CD14-positive monocyte (primary cell): ENCODE measurements around the gene CD247. TPM values are rescaled to one million over a fixed set of nuclear protein-coding genes. Genes with fewer than 3 reads are reported as not detected.
A peak's percentile ranks its signal among the peaks of the same experiment; 100 is the strongest.

ENCODE experiments used
- DNase-seq, 3 donors: peaks; one replicate each; pipeline ENCODE4 v3.0.0-alpha.2; 2011 to 2022
- H2AFZ ChIP-seq: 2 replicates; pipeline ENCODE4 v1.6.0; 2012; ENCODE audit warnings: mild to moderate bottlenecking, low read depth, low read length, inconsistent platforms; ENCODE audit not compliant: insufficient read depth, poor library complexity, severe bottlenecking
- H3K27ac ChIP-seq, 2 donors: 1 replicate in 1 of 2; 2 replicates in 1 of 2; pipeline ENCODE4 v1.5.1; 2012 to 2013; ENCODE audit warnings: low read length in 2 of 2, control low read depth in 1 of 2, inconsistent platforms in 1 of 2, low read depth in 1 of 2, mild to moderate bottlenecking in 1 of 2
- H3K27me3 ChIP-seq, 2 donors: one replicate each; pipeline versions ENCODE4 v1.6.0 to v1.6.1; 2011 to 2013; ENCODE audit warnings: low read length in 2 of 2; ENCODE audit not compliant: control insufficient read depth in 2 of 2, insufficient read depth in 2 of 2
- H3K36me3 ChIP-seq, 2 donors: replicated peaks in 1 of 2; 1 replicate in 1 of 2; 2 replicates in 1 of 2; pipeline versions ENCODE4 v1.5.1 to v1.6.1; 2012 to 2013; ENCODE audit warnings: low read length in 2 of 2, control low read depth in 1 of 2, inconsistent platforms in 1 of 2, mild to moderate bottlenecking in 1 of 2; ENCODE audit not compliant: insufficient read depth in 2 of 2, control insufficient read depth in 1 of 2
- H3K4me1 ChIP-seq, 2 donors: 1 replicate in 1 of 2; 2 replicates in 1 of 2; pipeline versions ENCODE4 v1.5.1 to v1.6.1; 2012 to 2013; ENCODE audit warnings: low read length in 2 of 2, control low read depth in 1 of 2, inconsistent platforms in 1 of 2, mild to moderate bottlenecking in 1 of 2, moderate library complexity in 1 of 2; ENCODE audit not compliant: insufficient read depth in 2 of 2, control insufficient read depth in 1 of 2
- H3K4me2 ChIP-seq: replicated peaks from 2 replicates; pipeline ENCODE3; 2012; ENCODE audit warnings: low read length, moderate library complexity, mild to moderate bottlenecking; ENCODE audit not compliant: poor library complexity, severe bottlenecking; ENCODE audit errors: extremely low read depth
- H3K4me3 ChIP-seq, 3 experiments: fragments of 200-600 bp in 1 of 3; sonication (generic) in 1 of 3; replicated peaks in 1 of 3; 1 replicate in 2 of 3; 2 replicates in 1 of 3; pipeline ENCODE4 v1.5.1; 2011 to 2013; ENCODE audit warnings: low read length in 3 of 3, mild to moderate bottlenecking in 3 of 3, control low read depth in 2 of 3, low read depth in 2 of 3, inconsistent platforms in 1 of 3, moderate library complexity in 1 of 3
- H3K79me2 ChIP-seq: 2 replicates; pipeline ENCODE4 v1.6.0; 2012; ENCODE audit warnings: mild to moderate bottlenecking, control low read depth, inconsistent platforms, low read length, moderate library complexity; ENCODE audit not compliant: insufficient read depth
- H3K9ac ChIP-seq: 2 replicates; pipeline ENCODE4 v1.6.0; 2017; ENCODE audit warnings: low read length, mild to moderate bottlenecking; ENCODE audit not compliant: insufficient read depth, poor library complexity, severe bottlenecking
- H3K9me3 ChIP-seq, 2 donors: replicated peaks in 1 of 2; 1 replicate in 1 of 2; 2 replicates in 1 of 2; pipeline versions ENCODE4 v1.5.1 to v1.6.1; 2012 to 2013; ENCODE audit warnings: low read length in 2 of 2, control low read depth in 1 of 2; ENCODE audit not compliant: control insufficient read depth in 1 of 2, insufficient read depth in 1 of 2
- H4K20me1 ChIP-seq: 2 replicates; pipeline ENCODE4 v1.6.0; 2012; ENCODE audit warnings: mild to moderate bottlenecking, low read length, control low read depth, moderate library complexity; ENCODE audit not compliant: insufficient read depth
- H3K27ac Mint-ChIP-seq, 7 donors: one replicate each; pipeline ENCODE4 v1.8.0; 2020; ENCODE audit warnings: mild to moderate bottlenecking in 7 of 7, mixed read lengths in 7 of 7, moderate library complexity in 6 of 7, inconsistent platforms in 2 of 7
- H3K27me3 Mint-ChIP-seq, 3 donors: one replicate each; pipeline ENCODE4 v1.8.0; 2021 to 2022; ENCODE audit warnings: low read depth in 3 of 3, mild to moderate bottlenecking in 3 of 3, mixed read lengths in 3 of 3, moderate library complexity in 3 of 3, inconsistent platforms in 1 of 3
- H3K36me3 Mint-ChIP-seq, 2 donors: one replicate each; pipeline ENCODE4 v1.8.0; 2020; ENCODE audit warnings: mixed read lengths in 2 of 2, inconsistent platforms in 1 of 2, mild to moderate bottlenecking in 1 of 2
- H3K4me1 Mint-ChIP-seq: one replicate; pipeline ENCODE4 v1.8.0; 2020; ENCODE audit warnings: mild to moderate bottlenecking, mixed read lengths
- H3K4me3 Mint-ChIP-seq, 2 donors: one replicate each; pipeline ENCODE4 v1.8.0; 2020; ENCODE audit warnings: mild to moderate bottlenecking in 2 of 2, mixed read lengths in 2 of 2, moderate library complexity in 1 of 2
- H3K9me3 Mint-ChIP-seq, 7 donors: one replicate each; pipeline ENCODE4 v1.8.0; 2020 to 2022; ENCODE audit warnings: mixed read lengths in 7 of 7, mild to moderate bottlenecking in 6 of 7, moderate library complexity in 6 of 7, inconsistent platforms in 2 of 7
- CTCF ChIP-seq: fragments of 200-600 bp; IDR thresholded peaks from one replicate; pipeline ENCODE4 v1.8.0; 2022; ENCODE audit warnings: antibody characterized with exemption, mild to moderate bottlenecking
- WGBS: methylation state at CpG from one replicate; pipeline ENCODE4 v1.1.5; 2013; ENCODE audit warnings: missing lambda C conversion rate; ENCODE audit not compliant: insufficient coverage; 5-methylcytosine and 5-hydroxymethylcytosine counted together
- intact Hi-C, 2 donors: fragments of 100-400 bp; cut with micrococcal nuclease; formaldehyde crosslinking; loops; one replicate each; pipeline versions ENCODE4 v1.15.0 to v1.15.1; 2023
- polyA plus RNA-seq, 3 donors: library from polyadenylated mRNA; depleted of rRNA in 1 of 3; unstranded in 2 of 3; stranded (reverse) in 1 of 3; fragments of 300-500 nt in 2 of 3; fragments of >200 nt in 1 of 3; fragmentation: Illumina TruSeq in 2 of 3; gene quantifications; 1 replicate in 2 of 3; 2 replicates in 1 of 3; pipeline ENCODE4 v1.2.3, GENCODE V29; 2012 to 2021

Gene CD247
- polyA plus RNA-seq, 3 donors: 0.29 to 1.8 (median 1.6) TPM

- Histone ChIP-seq H3K4me1 (no peaks in the 10 kb centered on the region), H4K20me1 (no peaks in the 10 kb centered on the region), H3K4me3 (no peak overlapping the region), H3K79me2 (no peaks in the 10 kb centered on the region), H3K36me3 (peaks cover 6% of the 10 kb centered on the region in 2 donors), H3K27ac (no peak overlapping the region), H3K9ac (no peak overlapping the region), H3K27me3 (no peaks in the 10 kb centered on the region), H2AFZ (no peak overlapping the region), H3K9me3 (no peaks in the 10 kb centered on the region), H3K4me2 (no peak overlapping the region)
- Mint-ChIP-seq H3K4me1 (no peaks in the 10 kb centered on the region), H3K9me3 (no peaks in the 10 kb centered on the region), H3K27me3 (peaks cover 0 to 6% (median 0%) of the 10 kb centered on the region in 3 donors), H3K27ac (peak overlapping the region in 1 of 7 donors; percentile 55), H3K4me3 (no peak overlapping the region), H3K36me3 (peaks cover 19 to 29% of the 10 kb centered on the region in 2 donors)
- intact Hi-C loops: no loop called here
- DNase-seq: no peak
- 100% methylated on average over 3 of the region's 4 CpGs for WGBS
- TF ChIP-seq CTCF: no peak
Measured at GRCh38 chr1:167426716-167427115, 91.6 kb downstream of the CD247 start.

- Histone ChIP-seq H3K27me3 (no peaks in the 10 kb centered on the region), H2AFZ (no peak overlapping the region), H3K27ac (no peak overlapping the region), H3K79me2 (no peaks in the 10 kb centered on the region), H3K4me2 (no peak overlapping the region), H3K36me3 (peaks cover 6% of the 10 kb centered on the region in 2 donors), H4K20me1 (no peaks in the 10 kb centered on the region), H3K4me1 (peaks cover 0 to 3% of the 10 kb centered on the region in 2 donors), H3K9me3 (no peaks in the 10 kb centered on the region), H3K9ac (no peak overlapping the region), H3K4me3 (no peak overlapping the region)
- TF ChIP-seq CTCF: no peak
- Mint-ChIP-seq H3K4me3 (no peak overlapping the region), H3K9me3 (no peaks in the 10 kb centered on the region), H3K27ac (peak overlapping the region in 1 of 7 donors; percentile 23), H3K36me3 (peaks cover 19 to 29% of the 10 kb centered on the region in 2 donors), H3K4me1 (peaks cover 5% of the 10 kb centered on the region), H3K27me3 (no peaks in the 10 kb centered on the region)
- no peak for DNase-seq
- intact Hi-C loops: no loop called here
- WGBS: 100% methylated on average over 4 of the region's 7 CpGs
Measured at GRCh38 chr1:167425482-167425881, 92.8 kb downstream of the CD247 start.
